NCI-H774 (cell line): Measurements from ENCODE around the gene MAPK1IP1L.

Source experiments
- DNase-seq: peaks from one replicate; lab custom pipeline; 2025; lab: John Stamatoyannopoulos, UW

The MAPK1IP1L gene

GRCh38 chr14:55097881-55098560, 46.6 kb downstream of the MAPK1IP1L start:
- DNase-seq: no peak

GRCh38 chr14:55098561-55098898, 47.1 kb downstream of the MAPK1IP1L start:
- DNase-seq: no peak

GRCh38 chr14:55099756-55100155, 48.3 kb downstream of the MAPK1IP1L start:
- no peak for DNase-seq

- DNase-seq: no peak
These were observed 50.3 kb downstream of the MAPK1IP1L start for GRCh38 chr14:55101698-55102097.

- peak; percentile 34 for DNase-seq
These were observed 50.7 kb downstream of the MAPK1IP1L start for GRCh38 chr14:55102141-55102621.

- peak; percentile 24 for DNase-seq
These were observed 51.7 kb downstream of the MAPK1IP1L start for GRCh38 chr14:55103005-55103640.

GRCh38 chr14:55103971-55104954, 52.8 kb downstream of the MAPK1IP1L start:
- DNase-seq: no peak

GRCh38 chr14:55105991-55106390, 54.5 kb downstream of the MAPK1IP1L start:
- no peak for DNase-seq

- no peak for DNase-seq
These were observed 56.5 kb downstream of the MAPK1IP1L start for GRCh38 chr14:55107766-55108554.

- DNase-seq: no peak
These were observed 58.4 kb downstream of the MAPK1IP1L start for GRCh38 chr14:55109836-55110235.

GRCh38 chr14:55111122-55111708, 59.8 kb downstream of the MAPK1IP1L start:
- no peak for DNase-seq

GRCh38 chr14:55114720-55115119, 63.3 kb downstream of the MAPK1IP1L start:
- no peak for DNase-seq

- DNase-seq: no peak
These were observed 64.0 kb downstream of the MAPK1IP1L start for GRCh38 chr14:55115460-55115859.

- no peak for DNase-seq
These were observed 64.4 kb downstream of the MAPK1IP1L start for GRCh38 chr14:55115861-55116245.

- peak; percentile 6 for DNase-seq
These were observed 65.0 kb downstream of the MAPK1IP1L start for GRCh38 chr14:55116246-55117030.

GRCh38 chr14:55117803-55118441, 66.5 kb downstream of the MAPK1IP1L start:
- DNase-seq: no peak

GRCh38 chr14:55118761-55119160, 67.3 kb downstream of the MAPK1IP1L start:
- DNase-seq: no peak
